PC-9 (cell line): ENCODE results near the gene IVL.

Source experiments
- CTCF ChIP-seq: fragments of 200-600 bp; sonication (generic); conservative IDR thresholded peaks from 2 replicates; pipeline ENCODE4 v1.6.1; 2017; ENCODE audit warnings: mixed run types, antibody characterized with exemption, mild to moderate bottlenecking, moderate library complexity
- EZH2 ChIP-seq: fragments of 200-600 bp; sonication (generic); IDR thresholded peaks from 2 replicates; pipeline ENCODE4 v1.8.0; 2017; ENCODE audit warnings: antibody characterized with exemption, low read depth

- TF ChIP-seq CTCF (no peak), EZH2 (no peak)
Observed at GRCh38 chr1:152888126-152888525, 20.2 kb upstream of the IVL start.
